22Rv1 (cell line): ENCODE results near the gene ASPM.

Experiments used
- H3K27ac ChIP-seq: fragments of 450-650 bp; 2 replicates; pipeline ENCODE4 v1.5.1; 2017
- CTCF ChIP-seq: fragments of 450-650 bp; IDR thresholded peaks from 2 replicates; pipeline ENCODE4 v1.5.1; 2017; ENCODE audit warnings: mild to moderate bottlenecking
- ZFX ChIP-seq: fragments of 450-650 bp; IDR thresholded peaks from 2 replicates; pipeline ENCODE4 v1.6.1; 2017; ENCODE audit warnings: antibody characterized with exemption, borderline replicate concordance

ASPM gene

GRCh38 chr1:197080323-197080722 lies 66.1 kb downstream of the ASPM start:
- TF ChIP-seq ZFX (no peak), CTCF (no peak)
- no peak overlapping the region for H3K27ac ChIP-seq

GRCh38 chr1:197076585-197076984 lies 69.9 kb downstream of the ASPM start:
- TF ChIP-seq ZFX (no peak), CTCF (no peak)
- no peak overlapping the region for H3K27ac ChIP-seq

- TF ChIP-seq CTCF, result no peak
- TF ChIP-seq ZFX, result no peak
- H3K27ac ChIP-seq, result no peak overlapping the region
Measured at GRCh38 chr1:197073978-197074377, 72.5 kb downstream of the ASPM start.

- H3K27ac ChIP-seq, result no peak overlapping the region
- TF ChIP-seq ZFX, result no peak
- no peak for TF ChIP-seq CTCF
Measured at GRCh38 chr1:197067457-197067818, 79.0 kb downstream of the ASPM start.

GRCh38 chr1:197066719-197067456 lies 79.6 kb downstream of the ASPM start, which contains the start of gene F13B:
Gene F13B (minus strand): TSS chr1:197067260. CDS start chr1:197067223, 37 bp downstream.
- TF ChIP-seq CTCF (peak; percentile 18; the same call in 1 of the 2 replicates), ZFX (no peak)
- H3K27ac ChIP-seq, result no peak within 1 kb of the TSS

- H3K27ac ChIP-seq, result no peak overlapping the region
- TF ChIP-seq CTCF (no peak), ZFX (no peak)
Measured at GRCh38 chr1:197066277-197066676, 80.2 kb downstream of the ASPM start.

- H3K27ac ChIP-seq, result no peak overlapping the region
- no peak for TF ChIP-seq ZFX
- no peak for TF ChIP-seq CTCF
Measured at GRCh38 chr1:197065559-197065958, 80.9 kb downstream of the ASPM start.
